HepG2 (cell line): ENCODE data around the gene NME2. TPM values are rescaled to one million over a fixed set of nuclear protein-coding genes. Genes with fewer than 3 reads are reported as not detected.
A peak's percentile ranks its signal among the peaks of the same experiment; 100 is the strongest.

Source experiments
- ATF2 ChIP-seq: sonication (generic); formaldehyde crosslinking; IDR thresholded peaks from 2 replicates; pipeline ENCODE4 v1.4.0; 2020; ENCODE audit warnings: missing genetic modification reagents
- HBP1 ChIP-seq: IDR thresholded peaks from 2 replicates; pipeline ENCODE4 v1.6.1; 2016; ENCODE audit warnings: low read depth, control low read depth
- JARID2 ChIP-seq: sonication (generic); formaldehyde crosslinking; IDR thresholded peaks from 2 replicates; pipeline ENCODE4 v1.8.1; 2023; ENCODE audit warnings: missing genetic modification reagents, inconsistent platforms; ENCODE audit not compliant: insufficient replicate concordance
- ZFP41 ChIP-seq: sonication (generic); formaldehyde crosslinking; IDR thresholded peaks from 2 replicates; pipeline ENCODE4 v1.4.0; 2020; ENCODE audit warnings: mild to moderate bottlenecking, missing genetic modification reagents, borderline replicate concordance
- ZNF333 ChIP-seq: sonication (generic); formaldehyde crosslinking; IDR thresholded peaks from 2 replicates; pipeline ENCODE4 v1.4.0; 2020; ENCODE audit warnings: mild to moderate bottlenecking, missing genetic modification reagents, borderline replicate concordance
- ZNF335 ChIP-seq: sonication (generic); formaldehyde crosslinking; IDR thresholded peaks from 2 replicates; pipeline ENCODE4 v1.4.0; 2020; ENCODE audit warnings: missing genetic modification reagents
- ZNF577 ChIP-seq: sonication (generic); formaldehyde crosslinking; IDR thresholded peaks from 2 replicates; pipeline ENCODE4 v1.4.0; 2020; ENCODE audit warnings: mild to moderate bottlenecking, low read depth, missing genetic modification reagents, borderline replicate concordance
- ZNF879 ChIP-seq: sonication (generic); formaldehyde crosslinking; IDR thresholded peaks from 2 replicates; pipeline ENCODE4 v1.8.1; 2023; ENCODE audit warnings: missing genetic modification reagents
- polyA plus RNA-seq, 8 experiments: library from polyadenylated mRNA; depleted of rRNA in 3 of 8; stranded (reverse) in 7 of 8; unstranded in 1 of 8; fragments of >200 nt; fragmentation: Illumina TruSeq in 4 of 8; extraction: Trizol in 4 of 8; gene quantifications; 2 replicates each; pipeline versions ENCODE4 v1.2.1 to v1.2.3, GENCODE V29; 2011 to 2016; ENCODE audit warnings: low read depth in 4 of 8, missing spikeins in 1 of 8, mixed read lengths in 1 of 8; ENCODE audit not compliant: insufficient read depth in 1 of 8
- total RNA-seq, 5 experiments: library from RNA; depleted of rRNA; stranded (reverse); fragments of >200 nt; fragmentation: Illumina TruSeq; extraction: Trizol; gene quantifications; 2 replicates each; pipeline ENCODE4 v1.2.3, GENCODE V29; 2016; ENCODE audit warnings: low read depth in 1 of 5
- TF ChIP-seq, protein P1 (sequence below): sonication (generic); formaldehyde crosslinking; IDR thresholded peaks from 2 replicates; pipeline ENCODE4 v1.5.1; 2020; ENCODE audit warnings: mild to moderate bottlenecking, missing genetic modification reagents
- TF ChIP-seq, protein P2 (sequence below): sonication (generic); formaldehyde crosslinking; IDR thresholded peaks from 2 replicates; pipeline ENCODE4 v1.4.0; 2020; ENCODE audit warnings: mild to moderate bottlenecking, missing genetic modification reagents
- TF ChIP-seq, protein P3 (sequence below), 2 experiments: sonication (generic) in 1 of 2; formaldehyde crosslinking in 1 of 2; IDR thresholded peaks; 2 replicates each; pipeline versions ENCODE4 v1.6.1 to v1.9.0; 2014 to 2022; ENCODE audit warnings: antibody characterized with exemption in 1 of 2, borderline replicate concordance in 1 of 2, inconsistent platforms in 1 of 2, low read depth in 1 of 2, missing genetic modification reagents in 1 of 2

The NME2 gene
- total and polyA plus RNA-seq, 2 of the 13 experiments (the other 11 are each of a cell fraction or from before 2014, with no cell fraction given), result 790 to 1,213 TPM

- TF ChIP-seq, protein P1, sequence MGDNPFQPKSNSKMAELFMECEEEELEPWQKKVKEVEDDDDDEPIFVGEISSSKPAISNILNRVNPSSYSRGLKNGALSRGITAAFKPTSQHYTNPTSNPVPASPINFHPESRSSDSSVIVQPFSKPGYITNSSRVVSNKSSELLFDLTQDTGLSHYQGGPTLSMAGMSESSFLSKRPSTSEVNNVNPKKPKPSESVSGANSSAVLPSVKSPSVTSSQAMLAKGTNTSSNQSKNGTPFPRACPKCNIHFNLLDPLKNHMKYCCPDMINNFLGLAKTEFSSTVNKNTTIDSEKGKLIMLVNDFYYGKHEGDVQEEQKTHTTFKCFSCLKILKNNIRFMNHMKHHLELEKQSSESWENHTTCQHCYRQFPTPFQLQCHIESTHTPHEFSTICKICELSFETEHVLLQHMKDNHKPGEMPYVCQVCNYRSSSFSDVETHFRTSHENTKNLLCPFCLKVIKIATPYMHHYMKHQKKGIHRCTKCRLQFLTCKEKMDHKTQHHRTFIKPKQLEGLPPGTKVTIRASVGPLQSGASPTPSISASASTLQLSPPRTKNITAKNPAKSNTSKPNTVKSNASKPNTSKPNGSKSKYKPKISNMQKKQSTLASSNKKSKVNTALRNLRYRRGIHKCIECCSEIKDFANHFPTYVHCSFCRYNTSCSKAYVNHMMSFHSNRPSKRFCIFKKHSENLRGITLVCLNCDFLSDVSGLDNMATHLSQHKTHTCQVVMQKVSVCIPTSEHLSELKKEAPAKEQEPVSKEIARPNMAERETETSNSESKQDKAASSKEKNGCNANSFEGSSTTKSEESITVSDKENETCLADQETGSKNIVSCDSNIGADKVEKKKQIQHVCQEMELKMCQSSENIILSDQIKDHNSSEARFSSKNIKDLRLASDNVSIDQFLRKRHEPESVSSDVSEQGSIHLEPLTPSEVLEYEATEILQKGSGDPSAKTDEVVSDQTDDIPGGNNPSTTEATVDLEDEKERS (CRISPR knock-in tag), result no peak
- TF ChIP-seq ZNF577 (CRISPR knock-in tag) (no peak), ZNF333 (CRISPR knock-in tag) (no peak), JARID2 (CRISPR knock-in tag) (no peak), ATF2 (CRISPR knock-in tag) (no peak), ZNF879 (0 out of 2 replicates have a peak, but pooled peaks have one; percentile 50), HBP1 (no peak), ZNF335 (CRISPR knock-in tag) (no peak), ZFP41 (CRISPR knock-in tag) (no peak)
- TF ChIP-seq, protein P2, sequence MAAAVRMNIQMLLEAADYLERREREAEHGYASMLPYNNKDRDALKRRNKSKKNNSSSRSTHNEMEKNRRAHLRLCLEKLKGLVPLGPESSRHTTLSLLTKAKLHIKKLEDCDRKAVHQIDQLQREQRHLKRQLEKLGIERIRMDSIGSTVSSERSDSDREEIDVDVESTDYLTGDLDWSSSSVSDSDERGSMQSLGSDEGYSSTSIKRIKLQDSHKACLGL (CRISPR knock-in tag), result no peak
- TF ChIP-seq, protein P3, sequence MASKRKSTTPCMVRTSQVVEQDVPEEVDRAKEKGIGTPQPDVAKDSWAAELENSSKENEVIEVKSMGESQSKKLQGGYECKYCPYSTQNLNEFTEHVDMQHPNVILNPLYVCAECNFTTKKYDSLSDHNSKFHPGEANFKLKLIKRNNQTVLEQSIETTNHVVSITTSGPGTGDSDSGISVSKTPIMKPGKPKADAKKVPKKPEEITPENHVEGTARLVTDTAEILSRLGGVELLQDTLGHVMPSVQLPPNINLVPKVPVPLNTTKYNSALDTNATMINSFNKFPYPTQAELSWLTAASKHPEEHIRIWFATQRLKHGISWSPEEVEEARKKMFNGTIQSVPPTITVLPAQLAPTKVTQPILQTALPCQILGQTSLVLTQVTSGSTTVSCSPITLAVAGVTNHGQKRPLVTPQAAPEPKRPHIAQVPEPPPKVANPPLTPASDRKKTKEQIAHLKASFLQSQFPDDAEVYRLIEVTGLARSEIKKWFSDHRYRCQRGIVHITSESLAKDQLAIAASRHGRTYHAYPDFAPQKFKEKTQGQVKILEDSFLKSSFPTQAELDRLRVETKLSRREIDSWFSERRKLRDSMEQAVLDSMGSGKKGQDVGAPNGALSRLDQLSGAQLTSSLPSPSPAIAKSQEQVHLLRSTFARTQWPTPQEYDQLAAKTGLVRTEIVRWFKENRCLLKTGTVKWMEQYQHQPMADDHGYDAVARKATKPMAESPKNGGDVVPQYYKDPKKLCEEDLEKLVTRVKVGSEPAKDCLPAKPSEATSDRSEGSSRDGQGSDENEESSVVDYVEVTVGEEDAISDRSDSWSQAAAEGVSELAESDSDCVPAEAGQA (IDR thresholded peaks at IDR 0.05; ENCODE audit: low read depth), result no peak
- TF ChIP-seq, protein P3 (CRISPR knock-in tag; IDR thresholded peaks at IDR 0.05; ENCODE audit: borderline replicate concordance), result no peak
These were observed 46.5 kb upstream of the NME2 start (continued) for GRCh38 chr17:51119415-51120356.
